Right lobe of liver (tissue), 4 donors: ENCODE data around the gene AP3S2.
A peak's percentile ranks its signal among the peaks of the same experiment; 100 is the strongest.

Source experiments
- CTCF ChIP-seq, 4 donors: fragments of 200-600 bp in 3 of 4; fragments of 450-650 bp in 1 of 4; IDR thresholded peaks; one replicate each; pipeline versions ENCODE4 v1.5.1 to v1.8.0; 2016 to 2022; ENCODE audit warnings: antibody characterized with exemption in 4 of 4, mild to moderate bottlenecking in 2 of 4
- POLR2A ChIP-seq: fragments of 450-650 bp; IDR thresholded peaks from one replicate; pipeline ENCODE4 v1.6.1; 2017; ENCODE audit warnings: antibody characterized with exemption, mild to moderate bottlenecking
- donor health status: DM: no; HTN: no; CAD: no.
- donor health status: DM: no; HTN: no; CAD: no.
- donor health status: DM: no; HTN: yes; CAD: no.

GRCh38 chr15:89874926-89875564 lies 18.7 kb downstream of the AP3S2 start:
- TF ChIP-seq POLR2A: no peak
- peak; percentile 90 to 97 (median 96) for TF ChIP-seq CTCF (IDR thresholded peaks at IDR 0.05)
